WTC11 (cell line): ENCODE results near the gene ZCCHC7.

Experiments used
- E2F5 ChIP-seq: sonication (generic); formaldehyde crosslinking; IDR thresholded peaks from 2 replicates; pipeline ENCODE4 v1.8.1; 2022; ENCODE audit warnings: mild to moderate bottlenecking, moderate library complexity, missing genetic modification reagents
- ELF4 ChIP-seq: sonication (generic); formaldehyde crosslinking; IDR thresholded peaks from 2 replicates; pipeline ENCODE4 v1.8.1; 2022; ENCODE audit warnings: low read depth, mild to moderate bottlenecking, moderate library complexity, missing genetic modification reagents
- IRF2 ChIP-seq: sonication (generic); formaldehyde crosslinking; IDR thresholded peaks from 2 replicates; pipeline ENCODE4 v1.8.0; 2022; ENCODE audit warnings: low read depth, missing genetic modification reagents, borderline replicate concordance
- JUN ChIP-seq: sonication (generic); formaldehyde crosslinking; IDR thresholded peaks from 2 replicates; pipeline ENCODE4 v1.8.0; 2023; ENCODE audit warnings: mild to moderate bottlenecking, missing genetic modification reagents
- NR2C2 ChIP-seq: sonication (generic); formaldehyde crosslinking; IDR thresholded peaks from 2 replicates; pipeline ENCODE4 v1.8.0; 2022; ENCODE audit warnings: mild to moderate bottlenecking, missing genetic modification reagents
- SMAD4 ChIP-seq: sonication (generic); formaldehyde crosslinking; IDR thresholded peaks from 2 replicates; pipeline ENCODE4 v1.8.0; 2022; ENCODE audit warnings: mild to moderate bottlenecking, missing genetic modification reagents
- TEAD1 ChIP-seq: sonication (generic); formaldehyde crosslinking; IDR thresholded peaks from 2 replicates; pipeline ENCODE4 v1.8.0; 2022; ENCODE audit warnings: mild to moderate bottlenecking, missing genetic modification reagents
- ZNF416 ChIP-seq: fragments of 250-450 bp; sonication (Bioruptor Pico); IDR thresholded peaks from 2 replicates; pipeline ENCODE4 v1.9.0; 2021; ENCODE audit warnings: mild to moderate bottlenecking, inconsistent platforms
- ZSCAN18 ChIP-seq: fragments of 250-450 bp; sonication (Bioruptor Pico); IDR thresholded peaks from 2 replicates; pipeline ENCODE4 v2.1.2; 2022; ENCODE audit warnings: mild to moderate bottlenecking, moderate library complexity
- TF ChIP-seq, protein P1 (sequence below): sonication (generic); formaldehyde crosslinking; IDR thresholded peaks from 2 replicates; pipeline ENCODE4 v1.8.0; 2022; ENCODE audit warnings: missing genetic modification reagents
- TF ChIP-seq, protein P2 (sequence below): fragments of 200-600 bp; IDR thresholded peaks from 2 replicates; pipeline ENCODE4 v1.8.0; 2022; ENCODE audit warnings: antibody characterized with exemption
- TF ChIP-seq, protein P3 (sequence below): sonication (generic); formaldehyde crosslinking; conservative IDR thresholded peaks from 2 replicates; pipeline ENCODE4 v1.8.1; 2022; ENCODE audit warnings: mild to moderate bottlenecking, missing genetic modification reagents
- TF ChIP-seq, protein P4 (sequence below): sonication (generic); formaldehyde crosslinking; IDR thresholded peaks from 2 replicates; pipeline ENCODE4 v1.8.0; 2023; ENCODE audit warnings: missing genetic modification reagents

DNA sequence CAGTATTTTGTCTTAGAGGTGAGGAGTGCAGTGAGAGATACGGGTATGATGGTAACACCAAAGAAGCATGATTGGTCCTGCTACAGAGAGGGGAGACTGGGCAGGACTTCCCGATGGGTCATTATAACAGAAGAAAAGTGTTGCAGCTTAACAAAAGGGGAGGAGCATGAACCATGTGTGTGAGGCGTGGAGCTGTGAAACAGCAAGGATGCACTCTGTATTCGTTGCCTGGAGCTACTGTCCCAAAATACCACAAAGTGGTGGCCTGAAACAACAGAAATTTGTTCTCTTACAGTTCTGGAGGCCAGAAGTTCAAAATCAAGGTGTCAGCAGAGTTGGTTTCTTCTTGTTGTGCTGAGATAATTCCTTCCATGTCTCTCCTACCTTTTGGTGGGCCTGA, 242.8 kb downstream of the ZCCHC7 start:
- TF ChIP-seq ELF4 (CRISPR knock-in tag) (no peak), SMAD4 (CRISPR knock-in tag) (no peak), NR2C2 (CRISPR knock-in tag) (no peak), E2F5 (CRISPR knock-in tag) (no peak), ZSCAN18 (CRISPR knock-in tag) (no peak), IRF2 (CRISPR knock-in tag) (no peak), ZNF416 (CRISPR knock-in tag) (no peak), TEAD1 (CRISPR knock-in tag) (no peak), JUN (CRISPR knock-in tag) (no peak)
- TF ChIP-seq, protein P1, sequence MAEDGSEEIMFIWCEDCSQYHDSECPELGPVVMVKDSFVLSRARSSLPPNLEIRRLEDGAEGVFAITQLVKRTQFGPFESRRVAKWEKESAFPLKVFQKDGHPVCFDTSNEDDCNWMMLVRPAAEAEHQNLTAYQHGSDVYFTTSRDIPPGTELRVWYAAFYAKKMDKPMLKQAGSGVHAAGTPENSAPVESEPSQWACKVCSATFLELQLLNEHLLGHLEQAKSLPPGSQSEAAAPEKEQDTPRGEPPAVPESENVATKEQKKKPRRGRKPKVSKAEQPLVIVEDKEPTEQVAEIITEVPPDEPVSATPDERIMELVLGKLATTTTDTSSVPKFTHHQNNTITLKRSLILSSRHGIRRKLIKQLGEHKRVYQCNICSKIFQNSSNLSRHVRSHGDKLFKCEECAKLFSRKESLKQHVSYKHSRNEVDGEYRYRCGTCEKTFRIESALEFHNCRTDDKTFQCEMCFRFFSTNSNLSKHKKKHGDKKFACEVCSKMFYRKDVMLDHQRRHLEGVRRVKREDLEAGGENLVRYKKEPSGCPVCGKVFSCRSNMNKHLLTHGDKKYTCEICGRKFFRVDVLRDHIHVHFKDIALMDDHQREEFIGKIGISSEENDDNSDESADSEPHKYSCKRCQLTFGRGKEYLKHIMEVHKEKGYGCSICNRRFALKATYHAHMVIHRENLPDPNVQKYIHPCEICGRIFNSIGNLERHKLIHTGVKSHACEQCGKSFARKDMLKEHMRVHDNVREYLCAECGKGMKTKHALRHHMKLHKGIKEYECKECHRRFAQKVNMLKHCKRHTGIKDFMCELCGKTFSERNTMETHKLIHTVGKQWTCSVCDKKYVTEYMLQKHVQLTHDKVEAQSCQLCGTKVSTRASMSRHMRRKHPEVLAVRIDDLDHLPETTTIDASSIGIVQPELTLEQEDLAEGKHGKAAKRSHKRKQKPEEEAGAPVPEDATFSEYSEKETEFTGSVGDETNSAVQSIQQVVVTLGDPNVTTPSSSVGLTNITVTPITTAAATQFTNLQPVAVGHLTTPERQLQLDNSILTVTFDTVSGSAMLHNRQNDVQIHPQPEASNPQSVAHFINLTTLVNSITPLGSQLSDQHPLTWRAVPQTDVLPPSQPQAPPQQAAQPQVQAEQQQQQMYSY: no peak
- TF ChIP-seq, protein P2, sequence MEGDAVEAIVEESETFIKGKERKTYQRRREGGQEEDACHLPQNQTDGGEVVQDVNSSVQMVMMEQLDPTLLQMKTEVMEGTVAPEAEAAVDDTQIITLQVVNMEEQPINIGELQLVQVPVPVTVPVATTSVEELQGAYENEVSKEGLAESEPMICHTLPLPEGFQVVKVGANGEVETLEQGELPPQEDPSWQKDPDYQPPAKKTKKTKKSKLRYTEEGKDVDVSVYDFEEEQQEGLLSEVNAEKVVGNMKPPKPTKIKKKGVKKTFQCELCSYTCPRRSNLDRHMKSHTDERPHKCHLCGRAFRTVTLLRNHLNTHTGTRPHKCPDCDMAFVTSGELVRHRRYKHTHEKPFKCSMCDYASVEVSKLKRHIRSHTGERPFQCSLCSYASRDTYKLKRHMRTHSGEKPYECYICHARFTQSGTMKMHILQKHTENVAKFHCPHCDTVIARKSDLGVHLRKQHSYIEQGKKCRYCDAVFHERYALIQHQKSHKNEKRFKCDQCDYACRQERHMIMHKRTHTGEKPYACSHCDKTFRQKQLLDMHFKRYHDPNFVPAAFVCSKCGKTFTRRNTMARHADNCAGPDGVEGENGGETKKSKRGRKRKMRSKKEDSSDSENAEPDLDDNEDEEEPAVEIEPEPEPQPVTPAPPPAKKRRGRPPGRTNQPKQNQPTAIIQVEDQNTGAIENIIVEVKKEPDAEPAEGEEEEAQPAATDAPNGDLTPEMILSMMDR: no peak
- TF ChIP-seq, protein P3, sequence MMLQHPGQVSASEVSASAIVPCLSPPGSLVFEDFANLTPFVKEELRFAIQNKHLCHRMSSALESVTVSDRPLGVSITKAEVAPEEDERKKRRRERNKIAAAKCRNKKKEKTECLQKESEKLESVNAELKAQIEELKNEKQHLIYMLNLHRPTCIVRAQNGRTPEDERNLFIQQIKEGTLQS (CRISPR knock-in tag): no peak
- TF ChIP-seq, protein P4, sequence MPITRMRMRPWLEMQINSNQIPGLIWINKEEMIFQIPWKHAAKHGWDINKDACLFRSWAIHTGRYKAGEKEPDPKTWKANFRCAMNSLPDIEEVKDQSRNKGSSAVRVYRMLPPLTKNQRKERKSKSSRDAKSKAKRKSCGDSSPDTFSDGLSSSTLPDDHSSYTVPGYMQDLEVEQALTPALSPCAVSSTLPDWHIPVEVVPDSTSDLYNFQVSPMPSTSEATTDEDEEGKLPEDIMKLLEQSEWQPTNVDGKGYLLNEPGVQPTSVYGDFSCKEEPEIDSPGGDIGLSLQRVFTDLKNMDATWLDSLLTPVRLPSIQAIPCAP: no peak
